ENCODE data around the gene CFAP299. TPM values are rescaled to one million over a fixed set of nuclear protein-coding genes. Genes with fewer than 3 reads are reported as not detected.

Gene CFAP299
- total and polyA plus RNA-seq, 10 donors = 0.11 TPM; not detected in 9

DNA sequence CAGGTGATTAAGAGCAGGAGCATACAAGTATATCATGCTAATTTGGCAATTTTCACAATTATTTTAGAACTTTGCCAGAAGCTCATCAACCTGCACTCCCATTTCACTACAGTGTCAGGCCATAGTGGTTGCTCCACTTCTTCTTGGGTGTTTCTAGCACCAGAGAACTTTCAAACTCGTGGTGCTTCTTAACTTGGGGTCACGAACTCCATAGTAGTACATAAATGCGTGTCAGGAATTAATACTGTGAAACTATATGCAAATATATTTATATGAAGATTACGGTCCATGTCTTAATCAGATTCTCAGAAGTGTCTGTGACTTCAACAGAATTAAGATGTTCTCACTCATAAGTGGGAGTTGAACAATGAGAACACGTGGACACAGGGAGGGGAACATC is 440.6 kb downstream of the CFAP299 start:
- 70 to 83% (median 78%) methylated on average over 5 of the region's 5 CpGs for WGBS, 5 donors
- Histone ChIP-seq H3K9me3 (no peaks in the 10 kb centered on the region), H3K27ac (no peak overlapping the region), H3K4me1 (no peaks in the 10 kb centered on the region), H3K4me3 (no peak overlapping the region), H3K27me3 (replicated peaks in 1 of 7) (no peaks in the 10 kb centered on the region), H3K36me3 (no peaks in the 10 kb centered on the region)
- TF ChIP-seq POLR2AphosphoS5 (IDR thresholded peaks at IDR 0.05) (no peak), POLR2A (IDR thresholded peaks at IDR 0.05) (no peak)
- TF ChIP-seq, protein P1, sequence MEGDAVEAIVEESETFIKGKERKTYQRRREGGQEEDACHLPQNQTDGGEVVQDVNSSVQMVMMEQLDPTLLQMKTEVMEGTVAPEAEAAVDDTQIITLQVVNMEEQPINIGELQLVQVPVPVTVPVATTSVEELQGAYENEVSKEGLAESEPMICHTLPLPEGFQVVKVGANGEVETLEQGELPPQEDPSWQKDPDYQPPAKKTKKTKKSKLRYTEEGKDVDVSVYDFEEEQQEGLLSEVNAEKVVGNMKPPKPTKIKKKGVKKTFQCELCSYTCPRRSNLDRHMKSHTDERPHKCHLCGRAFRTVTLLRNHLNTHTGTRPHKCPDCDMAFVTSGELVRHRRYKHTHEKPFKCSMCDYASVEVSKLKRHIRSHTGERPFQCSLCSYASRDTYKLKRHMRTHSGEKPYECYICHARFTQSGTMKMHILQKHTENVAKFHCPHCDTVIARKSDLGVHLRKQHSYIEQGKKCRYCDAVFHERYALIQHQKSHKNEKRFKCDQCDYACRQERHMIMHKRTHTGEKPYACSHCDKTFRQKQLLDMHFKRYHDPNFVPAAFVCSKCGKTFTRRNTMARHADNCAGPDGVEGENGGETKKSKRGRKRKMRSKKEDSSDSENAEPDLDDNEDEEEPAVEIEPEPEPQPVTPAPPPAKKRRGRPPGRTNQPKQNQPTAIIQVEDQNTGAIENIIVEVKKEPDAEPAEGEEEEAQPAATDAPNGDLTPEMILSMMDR (IDR thresholded peaks at IDR 0.05 in 8 of 11, conservative IDR thresholded peaks at IDR 0.05 in 3 of 11) = no peak
- DNase-seq = no peak
- intact Hi-C loops (cut with DNase I; ENCODE audit: low total_unique reads) = no loop called here

DNA sequence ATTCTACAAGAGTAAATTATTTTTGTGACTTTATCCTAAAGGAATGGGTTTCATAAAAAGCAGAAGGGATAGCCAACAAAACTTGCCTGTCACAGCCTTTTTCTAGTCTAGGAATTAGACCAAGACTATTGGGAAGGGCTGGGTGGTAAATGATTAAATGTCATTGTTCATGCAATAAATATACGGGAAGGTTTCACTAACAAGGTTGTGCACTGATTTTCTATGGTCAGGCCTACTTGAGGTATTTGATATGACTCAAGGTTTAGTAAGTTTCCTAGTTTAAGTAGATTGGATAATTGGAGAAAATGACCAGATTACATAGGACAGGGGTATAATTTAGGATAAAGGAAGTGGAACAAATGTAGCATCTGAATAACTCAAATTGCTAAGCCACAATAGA is 445.9 kb downstream of the CFAP299 start:
- no peak overlapping the region for H3K27ac ChIP-seq
- no peaks in the 10 kb centered on the region for H3K36me3 ChIP-seq
- no peak for DNase-seq
- H3K4me1 ChIP-seq = no peaks in the 10 kb centered on the region
- no peaks in the 10 kb centered on the region for H3K9me3 ChIP-seq
- H3K27me3 ChIP-seq (replicated peaks in 1 of 7) = no peaks in the 10 kb centered on the region
- intact Hi-C loops (cut with DNase I; ENCODE audit: low total_unique reads) = no loop called here
- WGBS, 5 donors = 88 to 100% (median 89%) methylated on average over 1 of the region's 1 CpG
- no peak overlapping the region for H3K4me3 ChIP-seq
- TF ChIP-seq, protein P1 (IDR thresholded peaks at IDR 0.05 in 8 of 11, conservative IDR thresholded peaks at IDR 0.05 in 3 of 11) = no peak
- TF ChIP-seq POLR2A (IDR thresholded peaks at IDR 0.05) (no peak), POLR2AphosphoS5 (IDR thresholded peaks at IDR 0.05) (no peak)

DNA sequence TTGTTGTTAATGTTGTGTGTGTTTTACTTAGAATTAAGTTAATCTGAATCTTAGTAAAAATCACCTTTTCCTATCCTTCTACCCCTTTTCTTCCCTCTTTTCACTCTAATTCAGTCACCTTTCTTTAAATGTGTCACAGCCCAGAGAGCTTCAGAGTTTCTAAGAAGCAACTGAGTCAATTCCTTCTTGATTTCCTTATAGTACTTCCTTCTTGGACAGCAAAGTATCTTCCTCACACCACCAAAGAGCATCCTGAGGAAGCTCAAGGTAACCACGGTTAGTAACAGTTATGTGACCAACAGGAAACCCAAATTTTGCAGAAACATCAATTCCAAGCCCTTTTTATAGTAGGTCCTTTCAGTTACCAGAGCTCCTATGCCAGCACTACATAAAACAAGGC is 451.8 kb downstream of the CFAP299 start:
- H3K4me3 ChIP-seq = no peak overlapping the region
- no peak overlapping the region for H3K27ac ChIP-seq
- H3K27me3 ChIP-seq (replicated peaks in 1 of 7) = no peaks in the 10 kb centered on the region
- DNase-seq = no peak
- no peaks in the 10 kb centered on the region for H3K36me3 ChIP-seq
- intact Hi-C loops (cut with DNase I; ENCODE audit: low total_unique reads) = no loop called here
- TF ChIP-seq, protein P1 (IDR thresholded peaks at IDR 0.05 in 8 of 11, conservative IDR thresholded peaks at IDR 0.05 in 3 of 11) = no peak
- TF ChIP-seq POLR2A (IDR thresholded peaks at IDR 0.05) (no peak), POLR2AphosphoS5 (IDR thresholded peaks at IDR 0.05) (no peak)
- WGBS, 5 donors = 6 to 14% (median 11%) methylated on average over 1 of the region's 1 CpG
- no peaks in the 10 kb centered on the region for H3K9me3 ChIP-seq
- no peaks in the 10 kb centered on the region for H3K4me1 ChIP-seq

DNA sequence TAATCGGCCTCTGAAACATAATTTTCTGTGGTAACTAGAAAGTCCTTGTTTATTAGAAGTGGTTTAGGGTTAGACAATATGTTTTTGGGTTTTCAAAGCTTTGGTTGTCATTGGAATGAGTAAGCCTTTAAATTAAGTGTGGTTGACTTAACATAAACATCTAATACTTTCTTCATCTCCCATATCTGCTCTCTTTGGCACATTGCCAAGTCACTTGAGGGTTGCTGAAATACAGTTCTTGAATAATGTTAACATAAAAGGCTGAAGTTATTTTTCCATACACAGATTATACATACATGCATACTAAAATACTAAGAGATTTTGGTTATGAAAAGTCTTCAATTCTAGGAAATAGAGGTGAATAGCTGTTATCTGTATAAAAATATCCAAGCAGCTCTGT is 453.3 kb downstream of the CFAP299 start:
- WGBS, 5 donors = 55 to 91% (median 71%) methylated on average over 1 of the region's 1 CpG
- H3K4me1 ChIP-seq = no peaks in the 10 kb centered on the region
- no peak overlapping the region for H3K4me3 ChIP-seq
- intact Hi-C loops (cut with DNase I; ENCODE audit: low total_unique reads) = no loop called here
- TF ChIP-seq, protein P1 (IDR thresholded peaks at IDR 0.05 in 8 of 11, conservative IDR thresholded peaks at IDR 0.05 in 3 of 11) = no peak
- H3K27me3 ChIP-seq (replicated peaks in 1 of 7) = no peaks in the 10 kb centered on the region
- no peak for DNase-seq
- H3K27ac ChIP-seq = no peak overlapping the region
- no peaks in the 10 kb centered on the region for H3K9me3 ChIP-seq
- H3K36me3 ChIP-seq = no peaks in the 10 kb centered on the region
